ENCODE data around the gene BCL2. TPM values are rescaled to one million over a fixed set of nuclear protein-coding genes. Genes with fewer than 3 reads are reported as not detected.

Gene BCL2
- total RNA-seq, 1 experiment from 2014 or later = 1.3 TPM

GRCh38 chr18:63298400-63299365, 20.9 kb downstream of the BCL2 start:
- Histone ChIP-seq H2BK15ac (ENCODE audit: low read depth, low read length) (no peak overlapping the region; the same call in 1 of the 2 replicates), H3K14ac (ENCODE audit: insufficient read depth, low read length) (no peak overlapping the region), H3K4ac (ENCODE audit: low read depth, low read length) (no peak overlapping the region), H3K79me2 (ENCODE audit: insufficient read depth, low read length) (no peaks in the 10 kb centered on the region), H3K4me2 (ENCODE audit: insufficient read depth, insufficient read length, low read length) (no peak overlapping the region), H4K5ac (ENCODE audit: insufficient read length, low read depth, low read length) (no peak overlapping the region), H3K4me1 (ENCODE audit: insufficient read depth, low read length) (peaks cover 2% of the 10 kb centered on the region; the same call in 1 of the 2 replicates), H4K20me1 (ENCODE audit: control insufficient read depth, insufficient read depth, insufficient read length) (no peaks in the 10 kb centered on the region), H3K9me3 (ENCODE audit: control insufficient read depth, low read depth, low read length) (no peaks in the 10 kb centered on the region), H4K8ac (replicated peaks; ENCODE audit: insufficient read length, low read depth, low read length) (no peak overlapping the region), H3K18ac (ENCODE audit: insufficient read length, low read depth, low read length) (no peak overlapping the region), H4K91ac (ENCODE audit: insufficient read length, low read depth, low read length) (no peak overlapping the region), H3K79me1 (ENCODE audit: insufficient read depth, low read depth, low read length, poor library complexity, severe bottlenecking) (no peaks in the 10 kb centered on the region), H2BK120ac (ENCODE audit: low read depth, low read length, poor library complexity, severe bottlenecking) (no peak overlapping the region), H3K23me2 (ENCODE audit: insufficient read length, low read depth, low read length, poor library complexity, severe bottlenecking) (no peaks in the 10 kb centered on the region), H3K27me3 (ENCODE audit: insufficient read depth, low read length) (no peaks in the 10 kb centered on the region), H3T11ph (ENCODE audit: low read length) (no peak overlapping the region), H2BK5ac (ENCODE audit: insufficient read length, low read length) (no peak overlapping the region), H3K9ac (ENCODE audit: extremely low read depth, insufficient read length, low read length) (no peak overlapping the region), H3K23ac (ENCODE audit: insufficient read length, low read depth, low read length) (no peak overlapping the region), H3K56ac (ENCODE audit: insufficient read length, low read depth, low read length) (no peak overlapping the region), H2AFZ (ENCODE audit: low read length) (no peak overlapping the region), H3K27ac (ENCODE audit: insufficient read length, low read depth, low read length) (no peak overlapping the region), H2BK20ac (ENCODE audit: low read depth, low read length, poor library complexity, severe bottlenecking) (no peak overlapping the region), H2AK5ac (ENCODE audit: insufficient read length, low read length) (no peak overlapping the region), H2BK12ac (ENCODE audit: insufficient read length, low read depth, low read length) (no peak overlapping the region)
- Mint-ChIP-seq H3K27ac (no peak overlapping the region), H3K4me1 (peaks cover 15 to 16% of the 10 kb centered on the region in 2 experiments), H3K27me3 (ENCODE audit: low read depth) (no peaks in the 10 kb centered on the region), H3K9me3 (no peaks in the 10 kb centered on the region), H3K4me3 (no peak overlapping the region), H3K36me3 (ENCODE audit: insufficient read depth in 1 of 3, low read depth in 3 of 3) (no peaks in the 10 kb centered on the region)
- WGBS (ENCODE audit: extremely low coverage, insufficient read length, low lambda C conversion rate) = no CpG with 5 or more reads among the region's 9 CpGs
- DNase-seq = no peak
- TF ChIP-seq CTCF (conservative IDR thresholded peaks at IDR 0.05) = no peak

All from H9 (cell line).